Breast epithelium (tissue), 3 donors: Measurements from ENCODE around the gene DNAI2.

Experiments used
- CTCF ChIP-seq, 3 donors: fragments of 450-650 bp; IDR thresholded peaks; one replicate each; pipeline ENCODE4 v1.5.1; 2016 to 2017; ENCODE audit warnings: antibody characterized with exemption in 3 of 3, mild to moderate bottlenecking in 3 of 3, moderate library complexity in 3 of 3
- POLR2A ChIP-seq: fragments of 450-650 bp; IDR thresholded peaks from one replicate; pipeline ENCODE4 v1.6.1; 2016; ENCODE audit warnings: antibody characterized with exemption, mild to moderate bottlenecking, moderate library complexity

GRCh38 chr17:74245871-74246270 is 28.2 kb upstream of the DNAI2 start:
- TF ChIP-seq POLR2A (no peak), CTCF (IDR thresholded peaks at IDR 0.05) (no peak)
